ENCODE data around the gene KCNA10.

KCNA10 gene

GRCh38 chr1:110506541-110506940 is 12.4 kb downstream of the KCNA10 start:
- in situ Hi-C loops (cut with HindIII; ENCODE audit: low sequenced_read_pairs), result no loop called here
- TF ChIP-seq, protein P1, sequence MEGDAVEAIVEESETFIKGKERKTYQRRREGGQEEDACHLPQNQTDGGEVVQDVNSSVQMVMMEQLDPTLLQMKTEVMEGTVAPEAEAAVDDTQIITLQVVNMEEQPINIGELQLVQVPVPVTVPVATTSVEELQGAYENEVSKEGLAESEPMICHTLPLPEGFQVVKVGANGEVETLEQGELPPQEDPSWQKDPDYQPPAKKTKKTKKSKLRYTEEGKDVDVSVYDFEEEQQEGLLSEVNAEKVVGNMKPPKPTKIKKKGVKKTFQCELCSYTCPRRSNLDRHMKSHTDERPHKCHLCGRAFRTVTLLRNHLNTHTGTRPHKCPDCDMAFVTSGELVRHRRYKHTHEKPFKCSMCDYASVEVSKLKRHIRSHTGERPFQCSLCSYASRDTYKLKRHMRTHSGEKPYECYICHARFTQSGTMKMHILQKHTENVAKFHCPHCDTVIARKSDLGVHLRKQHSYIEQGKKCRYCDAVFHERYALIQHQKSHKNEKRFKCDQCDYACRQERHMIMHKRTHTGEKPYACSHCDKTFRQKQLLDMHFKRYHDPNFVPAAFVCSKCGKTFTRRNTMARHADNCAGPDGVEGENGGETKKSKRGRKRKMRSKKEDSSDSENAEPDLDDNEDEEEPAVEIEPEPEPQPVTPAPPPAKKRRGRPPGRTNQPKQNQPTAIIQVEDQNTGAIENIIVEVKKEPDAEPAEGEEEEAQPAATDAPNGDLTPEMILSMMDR (IDR thresholded peaks at IDR 0.05; ENCODE audit: low read depth, low read length), result no peak
- DNase-seq (ENCODE audit: low read depth, low spot score), result no peak
- no peak overlapping the region for H3K4me3 ChIP-seq (ENCODE audit: low read depth, low read length)

DNA sequence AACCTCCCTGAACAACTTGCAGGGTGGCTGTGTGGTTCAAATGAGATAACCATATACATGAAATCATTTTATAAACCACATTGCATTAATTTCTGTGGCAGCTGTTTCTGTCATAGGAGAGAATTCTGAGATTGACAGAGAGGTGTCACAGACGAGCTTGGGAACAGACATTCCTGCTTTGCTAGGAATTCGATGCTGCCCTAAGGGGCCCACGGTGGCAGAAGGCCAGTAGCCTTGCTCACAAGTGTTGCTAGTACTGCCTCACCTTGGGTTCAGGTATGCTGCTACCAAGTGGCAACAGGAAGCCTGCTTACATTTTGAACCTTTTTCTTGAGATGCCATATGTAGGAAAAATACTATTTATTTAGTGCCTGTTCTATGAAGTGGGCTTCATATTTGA is 13.4 kb downstream of the KCNA10 start:
- H3K4me3 ChIP-seq (ENCODE audit: low read depth, low read length), result no peak overlapping the region
- in situ Hi-C loops (cut with HindIII; ENCODE audit: low sequenced_read_pairs), result no loop called here
- DNase-seq (ENCODE audit: low read depth, low spot score), result no peak
- TF ChIP-seq, protein P1 (IDR thresholded peaks at IDR 0.05; ENCODE audit: low read depth, low read length), result no peak

DNA sequence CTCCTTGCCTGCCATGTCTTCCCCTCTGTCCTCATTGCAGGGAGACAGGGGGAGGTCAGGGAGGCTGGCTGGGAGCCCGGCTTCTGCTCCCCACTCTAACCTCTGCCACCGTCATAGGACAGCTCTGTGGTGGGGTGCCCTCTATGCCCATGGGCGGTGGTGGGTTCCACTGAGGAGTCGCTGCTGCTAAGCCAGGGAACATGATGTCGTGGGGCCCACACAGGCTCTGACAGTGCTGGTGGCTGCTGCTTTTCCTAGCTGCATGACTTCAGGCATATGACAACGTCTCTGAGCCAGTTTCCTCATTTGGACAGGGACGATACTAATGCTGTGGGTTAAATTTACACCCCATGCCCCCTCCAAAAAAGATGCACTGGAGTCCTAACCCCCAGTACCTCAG is 14.7 kb downstream of the KCNA10 start:
- DNase-seq (ENCODE audit: low read depth, low spot score), result no peak
- in situ Hi-C loops (cut with HindIII; ENCODE audit: low sequenced_read_pairs), result no loop called here
- TF ChIP-seq, protein P1 (IDR thresholded peaks at IDR 0.05; ENCODE audit: low read depth, low read length), result no peak
- no peak overlapping the region for H3K4me3 ChIP-seq (ENCODE audit: low read depth, low read length)

GRCh38 chr1:110503471-110503870 is 15.5 kb downstream of the KCNA10 start:
- DNase-seq (ENCODE audit: low read depth, low spot score), result no peak
- H3K4me3 ChIP-seq (ENCODE audit: low read depth, low read length), result no peak overlapping the region
- in situ Hi-C loops (cut with HindIII; ENCODE audit: low sequenced_read_pairs), result no loop called here
- TF ChIP-seq, protein P1 (IDR thresholded peaks at IDR 0.05; ENCODE audit: low read depth, low read length), result no peak

DNA sequence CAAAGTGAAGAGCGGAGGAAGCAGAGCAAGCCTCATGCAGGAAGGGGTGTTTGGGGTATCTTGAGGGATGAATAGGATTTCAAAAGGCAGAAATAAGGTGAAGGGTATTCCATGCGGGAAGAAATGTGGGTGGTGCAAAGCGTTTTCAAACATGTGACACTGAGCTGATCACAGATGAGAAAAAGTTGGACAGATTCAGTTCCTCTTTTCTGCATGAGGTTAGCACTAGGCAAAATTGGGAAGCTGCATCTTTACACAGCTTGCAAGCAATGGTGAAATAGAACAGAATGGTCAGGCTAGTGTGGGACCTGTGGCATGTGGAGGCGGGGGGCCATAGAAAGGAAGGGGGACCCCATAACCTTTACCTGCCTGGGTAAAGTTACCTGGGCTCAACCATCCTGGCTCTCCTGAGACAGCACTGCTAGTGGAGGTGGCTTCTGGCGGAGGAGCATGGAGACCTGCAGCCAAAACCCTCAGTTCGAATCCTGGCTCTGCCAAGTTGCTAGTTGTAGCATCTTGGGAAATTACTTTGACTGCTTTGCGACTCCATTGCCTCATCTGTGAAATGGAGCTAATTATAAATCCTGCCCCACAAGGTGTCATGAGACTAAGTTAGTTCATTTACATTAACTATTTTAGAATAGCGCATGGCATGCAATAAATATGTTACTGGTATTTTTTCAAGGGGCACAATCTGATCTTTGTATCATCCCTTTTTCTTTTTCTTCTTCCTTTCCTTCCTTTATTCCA is 16.4 kb downstream of the KCNA10 start:
- DNase-seq (ENCODE audit: low read depth, low spot score), result no peak
- no peak overlapping the region for H3K4me3 ChIP-seq (ENCODE audit: low read depth, low read length)
- in situ Hi-C loops (cut with HindIII; ENCODE audit: low sequenced_read_pairs), result no loop called here
- TF ChIP-seq, protein P1 (IDR thresholded peaks at IDR 0.05; ENCODE audit: low read depth, low read length), result no peak

DNA sequence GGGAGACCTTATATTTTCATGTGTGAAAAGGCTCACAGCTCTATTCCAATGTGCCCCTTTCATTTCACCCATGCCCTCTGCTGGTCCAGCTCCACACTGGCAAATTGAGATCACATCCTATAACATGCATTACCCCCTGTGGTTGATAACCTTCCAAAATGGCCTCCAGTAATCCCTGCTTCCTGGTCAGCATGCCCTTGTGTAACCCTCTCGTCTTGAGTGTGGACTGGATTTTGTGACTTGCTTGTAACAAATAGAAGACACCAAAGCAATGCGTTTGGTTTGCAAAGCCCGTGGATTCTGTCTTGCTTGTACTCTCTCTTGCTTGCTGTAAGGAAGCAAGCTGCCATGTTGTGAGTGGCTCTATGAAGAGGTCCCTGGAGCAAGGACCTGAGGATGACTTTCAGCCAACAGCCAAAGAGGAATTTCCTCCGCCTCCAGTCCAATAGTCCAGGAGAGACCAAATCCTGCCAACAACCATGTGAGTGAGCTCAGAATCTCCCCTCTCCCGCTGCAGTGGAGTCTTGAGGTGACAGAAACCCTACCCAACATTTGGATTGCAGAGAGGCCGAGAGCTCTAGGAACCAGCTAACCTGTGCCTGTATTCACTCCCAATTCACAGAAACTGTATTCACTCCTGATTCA is 17.4 kb downstream of the KCNA10 start:
- in situ Hi-C loops (cut with HindIII; ENCODE audit: low sequenced_read_pairs), result no loop called here
- DNase-seq (ENCODE audit: low read depth, low spot score), result no peak
- no peak overlapping the region for H3K4me3 ChIP-seq (ENCODE audit: low read depth, low read length)
- TF ChIP-seq, protein P1 (IDR thresholded peaks at IDR 0.05; ENCODE audit: low read depth, low read length), result no peak
